Upper lobe of left lung (tissue), 6 donors: ENCODE results near the gene ZNF892. TPM values are rescaled to one million over a fixed set of nuclear protein-coding genes. Genes with fewer than 3 reads are reported as not detected.
"Not testable (repeated sequence)": the region's sequence is repeated elsewhere in the genome, so short reads cannot be mapped to it uniquely, and the experiment has no call there.

ENCODE experiments used
- ATAC-seq, 2 donors: fragments of 200-7000 bp; cut with Tn5 transposase; one replicate each; pipeline ENCODE4 v1.9.1; 2022; ENCODE audit warnings: mild to moderate bottlenecking in 2 of 2, moderate library complexity in 2 of 2; ENCODE audit not compliant: low FRiP score in 2 of 2
- DNase-seq, 2 donors: peaks; one replicate each; pipeline ENCODE4 v3.0.0-alpha.2; 2019 to 2020
- H3K27ac ChIP-seq, 4 donors: fragments of 200-600 bp; sonication (generic); one replicate each; pipeline ENCODE4 v1.5.1; 2016 to 2019
- H3K27me3 ChIP-seq, 4 donors: fragments of 200-600 bp; sonication (generic); one replicate each; pipeline ENCODE4 v1.5.1; 2017 to 2019
- H3K36me3 ChIP-seq, 4 donors: fragments of 200-600 bp; sonication (generic); one replicate each; pipeline ENCODE4 v1.5.1; 2016 to 2019
- H3K4me1 ChIP-seq, 4 donors: fragments of 200-600 bp; sonication (generic); one replicate each; pipeline ENCODE4 v1.5.1; 2018 to 2019
- H3K4me3 ChIP-seq, 4 donors: fragments of 200-600 bp; sonication (generic); one replicate each; pipeline ENCODE4 v1.5.1; 2017 to 2019; ENCODE audit warnings: mild to moderate bottlenecking in 2 of 4, moderate library complexity in 1 of 4
- H3K9me3 ChIP-seq, 4 donors: fragments of 200-600 bp; sonication (generic); one replicate each; pipeline ENCODE4 v1.5.1; 2018 to 2019
- EP300 ChIP-seq, 4 donors: sonication (generic); formaldehyde crosslinking; IDR thresholded peaks; one replicate each; pipeline ENCODE4 v1.5.1; 2017; ENCODE audit warnings: antibody characterized with exemption in 4 of 4, control low read depth in 2 of 4
- POLR2A ChIP-seq, 4 donors: fragments of 450-650 bp; IDR thresholded peaks; one replicate each; pipeline ENCODE4 v1.5.1; 2016 to 2017; ENCODE audit warnings: antibody characterized with exemption in 4 of 4, mild to moderate bottlenecking in 2 of 4
- POLR2AphosphoS5 ChIP-seq, 2 donors: sonication (generic); formaldehyde crosslinking; IDR thresholded peaks; one replicate each; pipeline ENCODE4 v1.5.1; 2017; ENCODE audit warnings: antibody characterized with exemption in 2 of 2
- WGBS, 2 donors: methylation state at CpG; one replicate each; pipeline ENCODE4 v1.1.5; 2017 to 2018; 5-methylcytosine and 5-hydroxymethylcytosine counted together
- total RNA-seq, 6 donors: library from RNA; depleted of rRNA in 4 of 6; stranded (reverse); fragments of >200 nt in 4 of 6; gene quantifications; one replicate each; pipeline versions ENCODE4 v1.1.0 to v1.2.1, GENCODE V29; 2016 to 2021
- TF ChIP-seq, protein P1 (sequence below), 6 experiments: fragments of 450-650 bp in 4 of 6; fragments of 200-600 bp in 2 of 6; sonication (generic) in 2 of 6; IDR thresholded peaks; one replicate each; pipeline ENCODE4 v1.5.1; 2016 to 2019; ENCODE audit warnings: antibody characterized with exemption in 6 of 6
- donor health status: DM: no; HTN: no; CAD: no; lungs with moderate emphysema.
- donor health status: DM: no; HTN: yes; CAD: no; lungs with severe emphysema.

ZNF892 gene
- total RNA-seq, 6 donors from 2014 or later, result 2.4 to 13.6 (median 4.4) TPM

DNA sequence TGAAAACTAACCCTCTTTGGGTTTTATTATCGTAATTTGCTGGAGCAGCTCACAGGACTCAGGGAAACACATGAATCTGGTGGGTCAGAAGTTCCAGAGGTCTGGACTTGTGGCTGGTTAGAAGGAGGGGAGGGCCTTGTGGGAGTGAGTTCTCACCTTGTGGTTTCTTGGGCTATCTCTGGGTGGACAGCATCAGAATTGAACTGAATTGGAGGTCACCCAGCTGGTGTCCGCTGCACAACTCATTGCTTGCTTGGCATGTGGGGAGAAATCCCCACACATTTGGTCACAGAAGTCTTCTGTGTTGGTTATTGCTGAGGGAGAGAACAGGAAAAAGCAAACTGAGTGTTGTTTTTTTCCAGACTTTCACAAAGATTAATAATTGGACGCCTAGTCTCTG lies 27.5 kb downstream of the ZNF892 start:
- Histone ChIP-seq H3K27me3 (no peaks in the 10 kb centered on the region), H3K36me3 (no peaks in the 10 kb centered on the region), H3K4me3 (no peak overlapping the region), H3K9me3 (peaks cover 0 to 3% (median 0%) of the 10 kb centered on the region in 4 donors), H3K27ac (no peak overlapping the region), H3K4me1 (no peaks in the 10 kb centered on the region)
- DNase-seq (no peak), ATAC-seq (no peak)
- TF ChIP-seq, protein P1, sequence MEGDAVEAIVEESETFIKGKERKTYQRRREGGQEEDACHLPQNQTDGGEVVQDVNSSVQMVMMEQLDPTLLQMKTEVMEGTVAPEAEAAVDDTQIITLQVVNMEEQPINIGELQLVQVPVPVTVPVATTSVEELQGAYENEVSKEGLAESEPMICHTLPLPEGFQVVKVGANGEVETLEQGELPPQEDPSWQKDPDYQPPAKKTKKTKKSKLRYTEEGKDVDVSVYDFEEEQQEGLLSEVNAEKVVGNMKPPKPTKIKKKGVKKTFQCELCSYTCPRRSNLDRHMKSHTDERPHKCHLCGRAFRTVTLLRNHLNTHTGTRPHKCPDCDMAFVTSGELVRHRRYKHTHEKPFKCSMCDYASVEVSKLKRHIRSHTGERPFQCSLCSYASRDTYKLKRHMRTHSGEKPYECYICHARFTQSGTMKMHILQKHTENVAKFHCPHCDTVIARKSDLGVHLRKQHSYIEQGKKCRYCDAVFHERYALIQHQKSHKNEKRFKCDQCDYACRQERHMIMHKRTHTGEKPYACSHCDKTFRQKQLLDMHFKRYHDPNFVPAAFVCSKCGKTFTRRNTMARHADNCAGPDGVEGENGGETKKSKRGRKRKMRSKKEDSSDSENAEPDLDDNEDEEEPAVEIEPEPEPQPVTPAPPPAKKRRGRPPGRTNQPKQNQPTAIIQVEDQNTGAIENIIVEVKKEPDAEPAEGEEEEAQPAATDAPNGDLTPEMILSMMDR (IDR thresholded peaks at IDR 0.05), result no peak
- no peak for TF ChIP-seq POLR2AphosphoS5 (IDR thresholded peaks at IDR 0.05)
- no peak for TF ChIP-seq EP300 (IDR thresholded peaks at IDR 0.05)
- no peak for TF ChIP-seq POLR2A (IDR thresholded peaks at IDR 0.05)
- WGBS, 2 donors, result 88 to 91% methylated on average over 3 of the region's 3 CpGs

DNA sequence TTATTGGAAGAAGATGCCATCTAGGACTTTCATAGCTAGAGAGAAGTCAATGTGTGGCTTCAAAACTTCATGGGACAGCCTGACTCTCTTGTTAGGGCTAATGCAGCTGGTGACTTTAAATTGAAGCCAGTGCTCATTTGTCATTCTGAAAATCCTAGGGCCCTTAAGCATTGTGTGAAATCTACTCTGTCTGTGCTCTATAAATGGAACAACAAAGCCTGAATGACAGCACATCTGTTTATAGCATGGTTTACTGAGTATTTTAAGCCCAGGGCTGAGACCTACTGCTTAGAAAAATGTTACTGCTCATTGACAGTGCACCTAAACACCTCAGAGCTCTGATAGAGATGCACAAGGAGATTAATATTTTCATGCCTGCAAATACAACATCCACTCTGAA lies 30.8 kb downstream of the ZNF892 start:
- no peak for DNase-seq
- Histone ChIP-seq H3K27me3 (no peaks in the 10 kb centered on the region), H3K27ac (no peak overlapping the region), H3K4me1 (no peaks in the 10 kb centered on the region), H3K4me3 (no peak overlapping the region), H3K9me3 (peaks cover 5 to 28% (median 18%) of the 10 kb centered on the region in 4 donors), H3K36me3 (no peaks in the 10 kb centered on the region)
- TF ChIP-seq POLR2A (IDR thresholded peaks at IDR 0.05), result no peak
- no peak for TF ChIP-seq EP300 (IDR thresholded peaks at IDR 0.05)
- ATAC-seq, result no peak

DNA sequence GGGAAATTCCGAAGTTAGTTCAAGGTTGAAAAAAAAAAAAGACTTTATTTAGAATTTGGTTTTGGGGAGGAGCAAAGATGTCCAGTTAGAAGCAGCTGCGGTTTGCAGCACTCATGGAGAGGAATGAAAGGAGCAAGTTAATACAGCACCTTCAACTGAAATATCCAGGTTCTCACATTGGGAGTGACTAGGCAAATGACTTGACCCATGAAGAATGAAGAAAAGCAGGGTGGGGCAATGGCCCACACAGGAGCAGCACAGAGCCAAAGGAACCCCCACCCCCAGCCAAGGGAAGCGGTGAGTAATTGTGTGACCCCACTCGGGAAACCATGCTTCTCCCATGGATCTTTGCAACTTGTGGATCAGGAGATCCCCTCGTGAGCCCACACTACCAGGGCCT lies 32.8 kb downstream of the ZNF892 start:
- 90 to 95% methylated on average over 5 of the region's 5 CpGs for WGBS, 2 donors
- Histone ChIP-seq H3K27me3 (no peaks in the 10 kb centered on the region), H3K9me3 (peaks cover 5 to 25% (median 21%) of the 10 kb centered on the region in 4 donors), H3K36me3 (no peaks in the 10 kb centered on the region), H3K27ac (no peak overlapping the region), H3K4me3 (no peak overlapping the region), H3K4me1 (no peaks in the 10 kb centered on the region)
- ATAC-seq, result no peak
- no peak for TF ChIP-seq POLR2AphosphoS5 (IDR thresholded peaks at IDR 0.05)
- TF ChIP-seq, protein P1 (IDR thresholded peaks at IDR 0.05), result no peak
- TF ChIP-seq EP300 (IDR thresholded peaks at IDR 0.05), result no peak
- no peak for TF ChIP-seq POLR2A (IDR thresholded peaks at IDR 0.05)
- no peak for DNase-seq

DNA sequence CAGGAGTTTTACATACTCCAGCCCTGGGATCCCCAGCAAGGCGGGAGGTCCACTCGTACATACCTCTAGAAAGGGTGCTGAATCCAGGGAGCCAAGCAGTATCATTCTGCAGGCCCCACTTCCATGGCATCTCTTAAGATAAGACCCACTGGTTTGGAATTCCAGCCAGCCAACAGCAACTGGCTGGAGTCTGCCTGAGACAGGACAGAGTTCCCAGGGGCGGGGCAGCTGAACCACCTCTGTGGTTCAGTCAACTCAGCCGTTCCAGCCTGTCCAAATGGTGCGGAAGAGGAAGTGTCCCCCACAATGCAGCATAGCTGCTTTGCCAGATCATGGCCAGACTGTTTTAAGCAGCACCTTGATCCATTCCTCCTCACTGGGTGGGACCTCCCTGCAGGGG lies 33.2 kb downstream of the ZNF892 start:
- Histone ChIP-seq H3K27ac (no peak overlapping the region), H3K27me3 (no peaks in the 10 kb centered on the region), H3K36me3 (no peaks in the 10 kb centered on the region), H3K9me3 (peaks cover 5 to 25% (median 21%) of the 10 kb centered on the region in 4 donors), H3K4me3 (no peak overlapping the region), H3K4me1 (no peaks in the 10 kb centered on the region)
- DNase-seq (no peak), ATAC-seq (no peak)
- WGBS, 2 donors, result 92 to 98% methylated on average over 2 to 5 of the region's 5 CpGs
- TF ChIP-seq POLR2A (IDR thresholded peaks at IDR 0.05) (no peak), EP300 (IDR thresholded peaks at IDR 0.05) (no peak), POLR2AphosphoS5 (IDR thresholded peaks at IDR 0.05) (no peak)
- TF ChIP-seq, protein P1 (IDR thresholded peaks at IDR 0.05), result no peak

DNA sequence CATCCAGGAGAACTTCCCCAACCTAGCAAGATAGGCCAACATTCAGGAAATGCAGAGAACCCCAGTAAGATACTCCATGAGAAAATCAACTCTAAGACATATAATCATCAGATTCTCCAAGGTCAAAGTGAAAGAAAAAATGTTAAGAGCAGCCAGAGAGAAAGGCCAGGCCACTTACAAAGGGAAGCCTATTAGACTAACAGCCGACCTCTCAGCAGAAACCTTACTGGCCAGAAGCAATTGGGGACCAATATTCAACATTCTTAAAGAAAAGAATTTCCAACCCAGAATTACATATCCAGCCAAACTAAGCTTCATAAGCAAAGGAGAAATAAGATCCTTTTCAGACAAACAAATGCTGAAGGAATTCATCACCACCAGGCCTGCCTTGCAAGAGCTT lies 34.8 kb downstream of the ZNF892 start:
- not testable (repeated sequence) for H3K27me3 ChIP-seq, H3K36me3 ChIP-seq, H3K4me1 ChIP-seq, H3K4me3 ChIP-seq, H3K27ac ChIP-seq, DNase-seq, ATAC-seq
- peaks cover 5 to 38% (median 24%) of the 10 kb centered on the region in 4 donors for H3K9me3 ChIP-seq
- 93 to 100% methylated on average over 1 of the region's 1 CpG for WGBS, 2 donors

Other genes with a start within 250 kb of the ZNF892 start
- gene MAL, start 181.8 kb upstream of the ZNF892 start, total RNA-seq, result 10 to 100 TPM in 1 of 6 donors, 1 to 10 TPM in 4, not detected in 1; 3.7 to 13.0 (median 5.0) TPM
- gene MRPS5, start 85.7 kb upstream of the ZNF892 start, total RNA-seq, result 10 to 100 TPM; 37.5 to 77.5 (median 47.9) TPM
- 10 to 100 TPM; 12.5 to 49.2 (median 15.9) TPM for gene ZNF514, start 47.7 kb upstream of the ZNF892 start, total RNA-seq
- 10 to 100 TPM in 1 of 6 donors, 1 to 10 TPM in 4, not detected in 1; 4.1 to 12.6 (median 4.5) TPM for gene ZNF2, start 41.7 kb upstream of the ZNF892 start, total RNA-seq
- gene PROM2, start 66.9 kb downstream of the ZNF892 start, total RNA-seq, result 10 to 100 TPM in 2 of 6 donors, 1 to 10 TPM in 4; 3.3 to 26.2 (median 5.0) TPM
- 1 to 10 TPM; 1.0 to 5.9 (median 2.5) TPM for gene KCNIP3, start 89.8 kb downstream of the ZNF892 start, total RNA-seq
- 10 to 100 TPM; 18.9 to 23.3 (median 22.2) TPM for gene FAHD2A, start 195.2 kb downstream of the ZNF892 start, total RNA-seq